Ovary (tissue), 9 donors: Measurements from ENCODE around the gene C5orf15. TPM values are rescaled to one million over a fixed set of nuclear protein-coding genes. Genes with fewer than 3 reads are reported as not detected.

Experiments used
- DNase-seq, 5 donors: peaks; one replicate each; pipeline ENCODE4 v3.0.0-alpha.2; 2019 to 2020
- H3K27ac ChIP-seq, 2 donors: fragments of 200-600 bp; one replicate each; pipeline versions ENCODE4 v1.5.1 to v1.8.0; 2019 to 2022
- H3K27me3 ChIP-seq: fragments of 200-600 bp; one replicate; pipeline ENCODE4 v1.8.0; 2022
- H3K36me3 ChIP-seq: fragments of 200-600 bp; sonication (generic); one replicate; pipeline ENCODE4 v1.5.1; 2019
- H3K4me1 ChIP-seq: one replicate; pipeline ENCODE4 v1.8.1; 2013; ENCODE audit warnings: mild to moderate bottlenecking, moderate library complexity; ENCODE audit not compliant: insufficient read depth
- H3K4me3 ChIP-seq: fragments of 200-600 bp; sonication (generic); one replicate; pipeline ENCODE4 v1.5.1; 2017
- H3K9me3 ChIP-seq, 2 donors: fragments of 200-600 bp in 1 of 2; sonication (generic) in 1 of 2; one replicate each; pipeline versions ENCODE4 v1.5.1 to v1.8.1; 2013 to 2019; ENCODE audit warnings: mild to moderate bottlenecking in 1 of 2, moderate library complexity in 1 of 2
- CTCF ChIP-seq, 3 donors: fragments of 450-650 bp in 2 of 3; fragments of 200-600 bp in 1 of 3; IDR thresholded peaks; one replicate each; pipeline versions ENCODE4 v1.5.1 to v1.8.0; 2016 to 2022; ENCODE audit warnings: antibody characterized with exemption in 3 of 3, mild to moderate bottlenecking in 1 of 3
- EP300 ChIP-seq: sonication (generic); formaldehyde crosslinking; IDR thresholded peaks from one replicate; pipeline ENCODE4 v1.6.1; 2017; ENCODE audit warnings: antibody characterized with exemption
- POLR2A ChIP-seq: fragments of 450-650 bp; IDR thresholded peaks from one replicate; pipeline ENCODE4 v1.6.1; 2017; ENCODE audit warnings: antibody characterized with exemption, mild to moderate bottlenecking, moderate library complexity
- WGBS, 3 donors: extraction: QIAGEN DNeasy Blood & Tissue Kit in 1 of 3; methylation state at CpG; one replicate each; pipeline versions ENCODE4 v1.1.5 to v1.1.7; 2013 to 2017; 5-methylcytosine and 5-hydroxymethylcytosine counted together
- intact Hi-C, 4 donors: fragments of 100-400 bp; cut with DNase I; formaldehyde crosslinking; loops; one replicate each; pipeline versions ENCODE4 v1.11.0 to v1.15.1; 2022 to 2023
- polyA plus RNA-seq, 2 donors: library from polyadenylated mRNA; stranded (reverse); fragments of 200-250 nt in 1 of 2; fragments of 350-450 nt in 1 of 2; fragmentation: Illumina TruSeq in 1 of 2; extraction: RNeasy Lipid Tissue Mini Kit (QIAGEN cat#74804) in 1 of 2; gene quantifications; one replicate each; pipeline ENCODE4 v1.2.3, GENCODE V29; 2013 to 2014
- total RNA-seq, 7 donors: library from RNA; depleted of rRNA in 2 of 7; stranded (reverse); fragments of >200 nt in 2 of 7; fragmentation: NEBNext Ultra II Directional in 3 of 7; extraction: Animal tissue kit (Norgen Biotek cat#: 25700) in 3 of 7; gene quantifications; one replicate each; pipeline versions ENCODE4 v1.1.0 to v1.2.4, GENCODE V29; 2016 to 2023
- donor health status: DM: no; HTN: no; CAD: no; lungs with moderate emphysema.
- donor health status: DM: no; HTN: no; CAD: no.
- donor health status: Bipolar disorder and iron deficiency.
- donor health status: DM: yes; HTN: yes; CAD: no.
- donor health status: DM: no; HTN: no; CAD: no.
- donor health status: DM: yes; HTN: yes; CAD: no.

The C5orf15 gene
- total and polyA plus RNA-seq, 9 donors, result 26.9 to 102 (median 34.5) TPM

- Histone ChIP-seq H3K4me3 (no peak overlapping the region), H3K4me1 (peaks cover 16% of the 10 kb centered on the region), H3K36me3 (no peaks in the 10 kb centered on the region), H3K9me3 (no peaks in the 10 kb centered on the region), H3K27me3 (no peaks in the 10 kb centered on the region), H3K27ac (no peak overlapping the region)
- DNase-seq, result no peak
- intact Hi-C loops, result no loop called here
- TF ChIP-seq POLR2A, result no peak
- TF ChIP-seq EP300, result no peak
- no peak for TF ChIP-seq CTCF (IDR thresholded peaks at IDR 0.05)
- 70 to 74% (median 73%) methylated on average over 8 of the region's 8 CpGs for WGBS, 3 donors
These were observed 24.2 kb upstream of the C5orf15 start for GRCh38 chr5:133992429-133993155.

- no peak for DNase-seq
- no peak overlapping the region for H3K4me3 ChIP-seq
- H3K9me3 ChIP-seq, result no peaks in the 10 kb centered on the region
- TF ChIP-seq POLR2A, result no peak
- no peak for TF ChIP-seq EP300
- TF ChIP-seq CTCF (IDR thresholded peaks at IDR 0.05), result no peak
- intact Hi-C loops, result no loop called here
- no peak overlapping the region for H3K27ac ChIP-seq
- no peaks in the 10 kb centered on the region for H3K36me3 ChIP-seq
- H3K27me3 ChIP-seq, result no peaks in the 10 kb centered on the region
- H3K4me1 ChIP-seq, result peaks cover 13% of the 10 kb centered on the region
- WGBS, 3 donors, result 76 to 80% (median 77%) methylated on average over 5 of the region's 5 CpGs
These were observed 22.9 kb upstream of the C5orf15 start for GRCh38 chr5:133991171-133991910.

GRCh38 chr5:133990396-133990795, 22.0 kb upstream of the C5orf15 start:
- Histone ChIP-seq H3K4me3 (no peak overlapping the region), H3K27ac (no peak overlapping the region)

More at GRCh38 chr5:133990396-133990795, 22.0 kb upstream of the C5orf15 start:
- TF ChIP-seq CTCF (IDR thresholded peaks at IDR 0.05) (no peak), EP300 (no peak), POLR2A (no peak)
- DNase-seq, result no peak
- intact Hi-C loops, result no loop called here
- 78 to 85% (median 81%) methylated on average over 6 of the region's 6 CpGs for WGBS, 3 donors
- no peaks in the 10 kb centered on the region for H3K27me3 ChIP-seq
- H3K9me3 ChIP-seq, result no peaks in the 10 kb centered on the region
- peaks cover 5% of the 10 kb centered on the region for H3K4me1 ChIP-seq
- no peaks in the 10 kb centered on the region for H3K36me3 ChIP-seq
